ENCODE data around the gene SEC24C. TPM values are rescaled to one million over a fixed set of nuclear protein-coding genes. Genes with fewer than 3 reads are reported as not detected.
"Not testable (repeated sequence)": the region's sequence is repeated elsewhere in the genome, so short reads cannot be mapped to it uniquely, and the experiment has no call there.

Gene SEC24C, protein sequence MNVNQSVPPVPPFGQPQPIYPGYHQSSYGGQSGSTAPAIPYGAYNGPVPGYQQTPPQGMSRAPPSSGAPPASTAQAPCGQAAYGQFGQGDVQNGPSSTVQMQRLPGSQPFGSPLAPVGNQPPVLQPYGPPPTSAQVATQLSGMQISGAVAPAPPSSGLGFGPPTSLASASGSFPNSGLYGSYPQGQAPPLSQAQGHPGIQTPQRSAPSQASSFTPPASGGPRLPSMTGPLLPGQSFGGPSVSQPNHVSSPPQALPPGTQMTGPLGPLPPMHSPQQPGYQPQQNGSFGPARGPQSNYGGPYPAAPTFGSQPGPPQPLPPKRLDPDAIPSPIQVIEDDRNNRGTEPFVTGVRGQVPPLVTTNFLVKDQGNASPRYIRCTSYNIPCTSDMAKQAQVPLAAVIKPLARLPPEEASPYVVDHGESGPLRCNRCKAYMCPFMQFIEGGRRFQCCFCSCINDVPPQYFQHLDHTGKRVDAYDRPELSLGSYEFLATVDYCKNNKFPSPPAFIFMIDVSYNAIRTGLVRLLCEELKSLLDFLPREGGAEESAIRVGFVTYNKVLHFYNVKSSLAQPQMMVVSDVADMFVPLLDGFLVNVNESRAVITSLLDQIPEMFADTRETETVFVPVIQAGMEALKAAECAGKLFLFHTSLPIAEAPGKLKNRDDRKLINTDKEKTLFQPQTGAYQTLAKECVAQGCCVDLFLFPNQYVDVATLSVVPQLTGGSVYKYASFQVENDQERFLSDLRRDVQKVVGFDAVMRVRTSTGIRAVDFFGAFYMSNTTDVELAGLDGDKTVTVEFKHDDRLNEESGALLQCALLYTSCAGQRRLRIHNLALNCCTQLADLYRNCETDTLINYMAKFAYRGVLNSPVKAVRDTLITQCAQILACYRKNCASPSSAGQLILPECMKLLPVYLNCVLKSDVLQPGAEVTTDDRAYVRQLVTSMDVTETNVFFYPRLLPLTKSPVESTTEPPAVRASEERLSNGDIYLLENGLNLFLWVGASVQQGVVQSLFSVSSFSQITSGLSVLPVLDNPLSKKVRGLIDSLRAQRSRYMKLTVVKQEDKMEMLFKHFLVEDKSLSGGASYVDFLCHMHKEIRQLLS
- total RNA-seq (10 to 100 TPM; 23.3 to 42.5 (median 30.2) TPM), polyA plus RNA-seq (10 to 100 TPM; 33.1 to 36.2 TPM)

DNA sequence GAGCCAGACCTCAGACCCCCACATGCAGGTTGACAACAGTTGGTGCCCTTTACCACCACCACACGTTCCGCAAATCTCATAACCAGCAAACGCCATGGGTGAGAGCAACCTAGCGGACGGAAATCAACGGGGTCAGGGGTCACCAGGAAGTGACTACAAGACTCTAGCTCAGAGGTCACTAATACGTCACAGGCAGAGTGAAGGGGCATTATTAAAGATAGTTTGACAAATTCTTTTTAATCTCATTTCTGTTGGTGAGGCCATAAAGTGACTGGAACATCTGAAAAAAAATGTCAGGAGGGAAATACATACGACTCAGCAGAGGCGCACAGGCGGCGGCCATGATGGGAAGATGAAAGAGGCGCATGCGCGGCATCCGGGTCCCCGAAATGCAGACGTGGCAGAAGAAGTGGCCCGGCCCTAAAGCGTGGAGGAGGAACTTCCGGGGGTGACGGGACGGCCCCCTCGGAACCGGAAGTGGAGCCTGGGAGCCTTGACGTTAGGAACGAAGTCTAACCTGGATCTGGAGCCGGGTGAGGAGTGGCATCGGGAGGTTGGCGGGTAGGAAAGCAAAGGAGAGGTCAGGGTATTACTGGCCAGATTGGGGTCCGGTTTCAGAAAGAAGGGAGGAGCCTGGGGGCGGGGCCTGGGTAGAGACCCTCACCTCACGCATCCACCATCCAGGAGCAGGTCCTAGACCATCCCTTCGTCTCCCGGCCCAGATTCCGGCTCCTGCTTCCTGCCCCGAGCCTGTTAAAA is at the start of gene SEC24C:
TSS of gene SEC24C (plus strand) at position 468 of the 759 bp plus-strand sequence. CDS start 2,461 bp downstream, outside the sequence.
- 0% methylated on average over 36 of the region's 36 CpGs for WGBS, 2 donors
- peak; percentile 60 for FAIRE-seq
- peaks cover 5 to 29% (median 9%) of the 10 kb centered on the region in 3 donors for H3K4me1 ChIP-seq
- intact Hi-C loops (cut with DNase I) = no loop called here
- TF ChIP-seq, protein P1, sequence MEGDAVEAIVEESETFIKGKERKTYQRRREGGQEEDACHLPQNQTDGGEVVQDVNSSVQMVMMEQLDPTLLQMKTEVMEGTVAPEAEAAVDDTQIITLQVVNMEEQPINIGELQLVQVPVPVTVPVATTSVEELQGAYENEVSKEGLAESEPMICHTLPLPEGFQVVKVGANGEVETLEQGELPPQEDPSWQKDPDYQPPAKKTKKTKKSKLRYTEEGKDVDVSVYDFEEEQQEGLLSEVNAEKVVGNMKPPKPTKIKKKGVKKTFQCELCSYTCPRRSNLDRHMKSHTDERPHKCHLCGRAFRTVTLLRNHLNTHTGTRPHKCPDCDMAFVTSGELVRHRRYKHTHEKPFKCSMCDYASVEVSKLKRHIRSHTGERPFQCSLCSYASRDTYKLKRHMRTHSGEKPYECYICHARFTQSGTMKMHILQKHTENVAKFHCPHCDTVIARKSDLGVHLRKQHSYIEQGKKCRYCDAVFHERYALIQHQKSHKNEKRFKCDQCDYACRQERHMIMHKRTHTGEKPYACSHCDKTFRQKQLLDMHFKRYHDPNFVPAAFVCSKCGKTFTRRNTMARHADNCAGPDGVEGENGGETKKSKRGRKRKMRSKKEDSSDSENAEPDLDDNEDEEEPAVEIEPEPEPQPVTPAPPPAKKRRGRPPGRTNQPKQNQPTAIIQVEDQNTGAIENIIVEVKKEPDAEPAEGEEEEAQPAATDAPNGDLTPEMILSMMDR (IDR thresholded peaks at IDR 0.05) = no peak
- peak within 1 kb of the TSS; percentile 84 to 90 (median 88) for H3K4me3 ChIP-seq
- H3K27me3 ChIP-seq = no peaks in the 10 kb centered on the region
- H3K36me3 ChIP-seq = peaks cover 0 to 19% (median 7%) of the 10 kb centered on the region in 3 donors
- ATAC-seq = peak; percentile 93 to 97 (median 96)
- DNase-seq = peak; percentile 92 to 98 (median 96)
- peak within 1 kb of the TSS; percentile 78 to 94 (median 90) for H3K27ac ChIP-seq
- no peaks in the 10 kb centered on the region for H3K9me3 ChIP-seq

DNA sequence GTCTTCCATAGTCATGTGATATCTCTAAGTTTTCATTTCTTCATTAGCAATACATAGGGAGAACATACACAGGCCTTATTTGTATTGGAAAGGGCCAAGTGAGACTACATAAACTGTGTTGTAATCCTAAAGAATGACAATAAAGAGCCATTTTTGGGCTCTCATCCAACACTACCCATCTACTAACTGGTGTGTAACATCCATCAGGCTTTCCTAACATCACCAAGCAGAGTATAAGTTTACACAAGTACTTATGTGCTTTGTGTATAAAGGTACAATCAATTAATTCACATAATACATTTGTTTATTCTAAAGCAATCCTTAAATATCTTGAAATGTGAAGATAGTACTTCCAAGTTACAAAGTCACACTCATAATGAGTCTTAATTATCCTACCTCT is 48.9 kb upstream of the SEC24C start:
- DNase-seq; ATAC-seq; H3K27ac ChIP-seq; H3K36me3 ChIP-seq; H3K4me1 ChIP-seq; H3K4me3 ChIP-seq; H3K27me3 ChIP-seq; H3K9me3 ChIP-seq; FAIRE-seq; intact Hi-C loops (cut with DNase I): not testable (repeated sequence)

DNA sequence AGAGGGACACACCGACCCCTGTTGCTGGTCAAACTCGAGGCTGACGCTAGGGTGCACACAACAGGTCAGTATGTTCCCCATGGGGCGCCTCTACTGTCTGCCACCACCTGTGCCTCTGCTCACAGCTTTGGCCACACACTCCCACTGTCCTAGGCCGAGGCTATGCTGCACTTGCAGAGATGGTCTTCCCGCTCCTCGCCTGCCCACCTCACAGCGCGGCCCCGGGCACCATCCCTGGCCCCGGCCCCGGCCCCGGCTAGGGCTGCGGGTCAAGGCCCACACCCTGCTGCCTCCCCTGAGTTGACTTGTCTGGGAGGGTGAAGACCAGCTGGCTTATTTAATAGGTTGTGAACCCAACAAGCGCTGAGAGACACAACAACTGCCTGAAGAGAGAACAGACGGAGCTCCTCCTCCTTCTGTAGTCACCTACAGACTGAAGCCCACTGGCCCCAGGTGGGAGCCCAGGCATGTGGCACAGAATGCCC is 46.5 kb upstream of the SEC24C start, which contains the start of gene AGAP5:
TSS of gene AGAP5 (minus strand) at position 435 of the 485 bp plus-strand sequence. CDS start at position 81, 354 bp downstream.
- H3K36me3 ChIP-seq; H3K9me3 ChIP-seq; H3K4me3 ChIP-seq; intact Hi-C loops (cut with DNase I); FAIRE-seq; ATAC-seq; H3K27me3 ChIP-seq; H3K4me1 ChIP-seq; H3K27ac ChIP-seq: not testable (repeated sequence)
- 96 to 98% methylated on average over 15 to 16 of the region's 16 CpGs for WGBS, 2 donors
- peak in 1 of 6 donors; percentile 40 for DNase-seq

DNA sequence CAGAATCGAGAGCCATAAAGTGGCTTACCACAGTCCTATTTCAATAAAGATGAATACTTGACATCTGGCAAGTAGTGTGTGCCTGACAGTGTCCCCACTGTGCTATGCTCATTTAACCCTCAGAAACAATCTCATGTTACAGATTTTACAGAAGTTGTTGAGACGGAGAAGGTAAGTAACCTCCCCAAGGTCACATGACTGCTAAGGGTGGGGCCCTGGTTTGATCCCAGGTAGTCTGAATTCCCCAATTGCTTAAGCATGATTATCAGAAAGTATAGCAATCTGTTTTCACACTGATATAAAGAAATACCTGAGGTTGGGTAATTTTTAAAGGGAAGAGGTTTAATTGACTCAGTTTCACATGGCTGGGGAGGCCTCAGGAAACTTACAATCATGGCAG is 45.4 kb upstream of the SEC24C start:
- H3K4me1 ChIP-seq; H3K4me3 ChIP-seq; H3K36me3 ChIP-seq; ATAC-seq; H3K27ac ChIP-seq; H3K27me3 ChIP-seq; DNase-seq; intact Hi-C loops (cut with DNase I); FAIRE-seq; H3K9me3 ChIP-seq: not testable (repeated sequence)
- WGBS, 2 donors = 87 to 93% methylated on average over 2 of the region's 2 CpGs

DNA sequence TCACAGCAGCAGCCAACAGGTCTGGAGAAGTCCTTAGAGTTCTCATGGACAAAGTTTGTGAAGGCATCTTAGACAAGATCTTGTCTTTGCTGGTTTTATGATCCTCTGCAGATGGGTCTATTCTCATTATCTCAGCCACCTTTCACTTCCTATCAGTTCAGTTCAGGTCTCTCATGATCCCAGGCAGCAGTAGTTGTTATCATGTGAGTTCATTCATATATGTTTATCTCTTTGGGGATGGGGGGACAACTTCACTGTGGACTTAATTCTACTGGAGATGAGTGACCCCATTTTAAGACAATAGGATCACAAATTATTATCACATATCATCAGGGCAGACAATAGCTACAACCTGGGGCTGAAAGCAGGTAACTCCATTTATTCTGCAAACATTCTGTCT is 40.2 kb upstream of the SEC24C start:
- H3K9me3 ChIP-seq; intact Hi-C loops (cut with DNase I); H3K27ac ChIP-seq; H3K4me3 ChIP-seq; H3K4me1 ChIP-seq; FAIRE-seq; H3K27me3 ChIP-seq; H3K36me3 ChIP-seq; ATAC-seq; DNase-seq: not testable (repeated sequence)

- FAIRE-seq; H3K9me3 ChIP-seq; H3K4me1 ChIP-seq; ATAC-seq; H3K27ac ChIP-seq; intact Hi-C loops (cut with DNase I); DNase-seq; H3K4me3 ChIP-seq; H3K27me3 ChIP-seq; H3K36me3 ChIP-seq: not testable (repeated sequence)
- 92% methylated on average over 1 of the region's 1 CpG for WGBS, 2 donors
These were observed 38.6 kb upstream of the SEC24C start for GRCh38 chr10:73705506-73706072.

- H3K36me3 ChIP-seq; DNase-seq; H3K9me3 ChIP-seq; intact Hi-C loops (cut with DNase I); H3K4me3 ChIP-seq; H3K4me1 ChIP-seq; H3K27ac ChIP-seq; H3K27me3 ChIP-seq; ATAC-seq; FAIRE-seq: not testable (repeated sequence)
- WGBS, 2 donors = 100% methylated on average over 2 of the region's 2 CpGs
These were observed 37.7 kb upstream of the SEC24C start for GRCh38 chr10:73706488-73706887.

GRCh38 chr10:73707628-73708027 is 36.5 kb upstream of the SEC24C start:
- H3K27ac ChIP-seq; ATAC-seq; DNase-seq; H3K36me3 ChIP-seq; intact Hi-C loops (cut with DNase I); H3K4me3 ChIP-seq; H3K27me3 ChIP-seq; H3K9me3 ChIP-seq; FAIRE-seq; H3K4me1 ChIP-seq: not testable (repeated sequence)

DNA sequence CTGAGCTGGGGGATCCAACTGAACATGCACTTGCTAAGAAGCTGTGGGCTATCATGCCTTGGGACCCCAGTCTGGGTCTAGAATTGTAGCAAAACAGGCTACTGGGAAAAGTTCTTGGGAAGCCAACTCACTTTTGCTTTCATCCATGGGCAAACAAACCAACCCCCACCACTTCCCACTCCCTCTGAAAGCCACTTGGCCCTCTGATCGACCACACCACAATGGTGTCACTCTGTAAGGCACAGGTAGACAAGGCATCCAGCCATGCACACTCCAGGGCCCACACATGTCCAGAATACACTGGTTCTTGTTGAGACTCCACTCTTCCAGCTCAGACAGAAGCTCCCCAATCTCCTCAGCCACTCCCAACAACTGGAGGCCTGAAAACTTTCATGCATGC is 36.0 kb upstream of the SEC24C start:
- FAIRE-seq; intact Hi-C loops (cut with DNase I); H3K9me3 ChIP-seq; ATAC-seq; H3K27ac ChIP-seq; DNase-seq; H3K4me3 ChIP-seq; H3K4me1 ChIP-seq; H3K27me3 ChIP-seq; H3K36me3 ChIP-seq: not testable (repeated sequence)
- 91 to 93% methylated on average over 1 of the region's 1 CpG for WGBS, 2 donors

DNA sequence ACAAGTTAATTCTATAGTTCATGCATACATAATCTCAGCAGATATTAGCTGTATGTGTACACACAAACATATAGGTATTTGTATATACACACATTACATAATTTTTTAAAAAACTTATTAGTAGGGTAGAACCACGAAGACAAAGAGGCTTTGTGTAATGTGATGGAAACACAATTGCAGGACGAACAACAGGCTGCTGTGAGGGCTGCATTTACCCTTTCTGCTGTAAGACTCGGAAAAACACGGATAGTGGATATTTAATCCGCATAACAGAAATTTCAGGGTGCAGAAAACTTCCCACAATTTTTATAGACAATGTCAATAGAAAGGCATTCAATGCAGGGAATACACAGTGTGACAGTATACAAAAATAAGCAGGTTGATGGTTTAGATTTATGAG is 32.5 kb upstream of the SEC24C start:
- ATAC-seq; DNase-seq; H3K9me3 ChIP-seq; H3K4me1 ChIP-seq; H3K4me3 ChIP-seq; intact Hi-C loops (cut with DNase I); FAIRE-seq; H3K27ac ChIP-seq; H3K27me3 ChIP-seq: not testable (repeated sequence)
- peaks cover 0 to 14% (median 5%) of the 10 kb centered on the region in 3 donors for H3K36me3 ChIP-seq
- WGBS, 2 donors = 90 to 91% methylated on average over 5 of the region's 5 CpGs
